HG02642 (cell line): ENCODE results near the gene THG1L.
"Not testable (repeated sequence)": the region's sequence is repeated elsewhere in the genome, so short reads cannot be mapped to it uniquely, and the experiment has no call there.

ENCODE experiments used
- ATAC-seq: cut with Tn5 transposase; IDR thresholded peaks from one replicate; pipeline ENCODE4 v1.9.1; 2021; ENCODE audit warnings: mild to moderate bottlenecking; ENCODE audit not compliant: unreplicated experiment, poor library complexity

THG1L gene

DNA sequence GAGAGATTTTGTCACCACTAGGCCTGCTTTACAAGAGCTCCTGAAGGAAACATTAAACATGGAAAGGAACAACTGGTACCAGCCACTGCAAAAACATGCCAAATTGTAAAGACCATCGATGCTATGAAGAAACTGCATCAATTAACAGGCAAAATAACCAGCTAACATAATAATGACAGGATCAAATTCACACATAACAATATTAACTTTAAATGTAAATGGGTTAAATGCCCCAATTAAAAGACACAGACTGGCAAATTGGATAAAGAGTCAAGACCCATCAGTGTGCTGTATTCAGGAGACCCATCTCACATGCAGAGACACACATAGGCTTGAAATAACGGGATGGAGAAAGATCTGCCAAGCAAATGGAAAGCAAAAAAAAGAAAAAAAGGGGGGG, 8.3 kb upstream of the THG1L start:
- not testable (repeated sequence) for ATAC-seq

DNA sequence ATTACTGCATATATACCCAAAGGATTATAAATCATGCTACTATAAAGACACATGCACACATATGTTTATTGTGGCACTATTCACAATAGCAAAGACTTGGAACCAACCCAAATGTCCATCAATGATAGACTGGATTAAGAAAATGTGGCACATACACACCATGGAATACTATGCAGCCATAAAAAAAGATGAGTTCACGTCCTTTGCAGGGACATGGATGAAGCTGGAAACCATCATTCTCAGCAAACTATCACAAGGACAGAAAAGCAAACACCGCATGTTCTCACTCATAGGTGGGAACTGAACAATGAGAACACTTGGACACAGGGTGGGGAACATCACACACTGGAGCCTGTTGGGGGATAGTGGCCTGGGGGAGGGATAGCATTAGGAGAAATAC, 4.6 kb upstream of the THG1L start:
- ATAC-seq = not testable (repeated sequence)

DNA sequence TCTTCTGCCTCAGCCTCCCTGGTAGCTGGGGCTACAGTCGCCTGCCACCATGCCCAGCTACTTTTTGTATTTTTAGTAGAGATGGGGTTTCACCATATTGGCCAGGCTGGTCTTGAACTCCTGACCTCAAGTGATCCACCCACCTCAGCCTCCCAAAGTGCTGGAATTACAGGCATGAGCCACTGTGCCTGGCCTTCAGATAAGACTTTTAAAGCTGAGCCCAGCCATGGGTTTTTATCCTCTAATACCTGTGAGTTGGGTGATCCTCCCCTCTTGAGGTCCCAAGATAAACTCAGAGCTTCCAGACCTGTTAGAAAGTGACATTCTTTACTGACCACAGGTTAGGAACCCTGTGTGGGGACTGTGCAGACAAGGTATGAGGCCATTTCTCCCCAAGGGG, 3.4 kb upstream of the THG1L start:
- ATAC-seq = not testable (repeated sequence)

DNA sequence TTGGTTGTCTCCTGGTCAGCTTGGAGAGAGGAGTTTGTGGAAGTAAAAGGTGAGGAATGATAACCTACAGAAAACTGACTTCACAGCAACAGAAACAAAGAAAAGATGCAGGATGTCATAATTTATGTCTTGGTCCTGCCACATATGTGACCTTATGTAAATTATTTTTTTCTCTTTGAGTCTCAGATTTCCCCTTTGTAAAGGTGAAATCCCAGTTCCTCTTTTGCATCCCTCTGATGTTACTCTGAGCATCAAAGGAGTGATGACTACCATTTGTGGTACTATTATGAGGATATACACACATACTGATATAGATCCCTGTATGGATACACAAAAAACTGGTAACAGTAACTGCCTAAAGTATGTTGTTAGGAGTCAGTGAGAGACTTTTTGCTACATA, 1.4 kb upstream of the THG1L start:
- peak; percentile 52 for ATAC-seq

DNA sequence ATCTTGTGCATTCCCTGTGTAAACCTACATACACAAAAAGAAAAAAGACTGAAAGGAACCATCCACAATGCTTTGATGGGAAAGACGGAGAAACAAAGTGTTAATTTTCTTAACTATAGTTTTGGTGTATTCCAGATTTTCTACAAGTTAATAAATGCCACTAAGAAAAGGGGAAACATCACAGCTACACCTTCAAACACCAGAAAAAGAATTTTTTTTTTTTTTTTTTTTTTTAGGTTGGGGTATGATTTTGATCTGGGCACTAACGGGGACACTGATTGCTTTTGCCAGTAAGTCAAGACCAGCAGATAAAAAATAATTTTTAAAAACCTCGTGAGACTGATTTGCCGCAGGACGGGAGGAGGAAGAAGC, 334 bp upstream of the THG1L start:
- no peak for ATAC-seq

DNA sequence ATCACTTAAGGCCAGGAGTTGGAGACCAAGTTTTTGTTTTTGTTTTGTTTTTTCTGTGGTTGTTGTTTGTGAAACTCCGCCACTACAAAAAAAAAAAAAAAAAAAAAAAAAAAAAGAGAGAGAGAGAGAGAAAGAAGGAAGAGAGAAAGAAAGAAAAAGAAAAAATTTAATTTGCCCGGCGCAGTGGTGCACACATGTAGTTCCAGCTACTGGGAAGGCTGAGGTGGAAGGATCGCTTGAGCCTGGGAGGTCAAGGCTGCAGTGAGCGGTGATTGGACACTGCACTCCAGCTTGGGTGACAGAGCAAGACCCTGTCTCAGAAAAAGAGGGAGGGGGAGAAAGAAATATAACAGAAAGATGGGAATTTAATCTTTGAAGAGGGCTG, 902 bp downstream of the THG1L start:
- ATAC-seq = no peak

DNA sequence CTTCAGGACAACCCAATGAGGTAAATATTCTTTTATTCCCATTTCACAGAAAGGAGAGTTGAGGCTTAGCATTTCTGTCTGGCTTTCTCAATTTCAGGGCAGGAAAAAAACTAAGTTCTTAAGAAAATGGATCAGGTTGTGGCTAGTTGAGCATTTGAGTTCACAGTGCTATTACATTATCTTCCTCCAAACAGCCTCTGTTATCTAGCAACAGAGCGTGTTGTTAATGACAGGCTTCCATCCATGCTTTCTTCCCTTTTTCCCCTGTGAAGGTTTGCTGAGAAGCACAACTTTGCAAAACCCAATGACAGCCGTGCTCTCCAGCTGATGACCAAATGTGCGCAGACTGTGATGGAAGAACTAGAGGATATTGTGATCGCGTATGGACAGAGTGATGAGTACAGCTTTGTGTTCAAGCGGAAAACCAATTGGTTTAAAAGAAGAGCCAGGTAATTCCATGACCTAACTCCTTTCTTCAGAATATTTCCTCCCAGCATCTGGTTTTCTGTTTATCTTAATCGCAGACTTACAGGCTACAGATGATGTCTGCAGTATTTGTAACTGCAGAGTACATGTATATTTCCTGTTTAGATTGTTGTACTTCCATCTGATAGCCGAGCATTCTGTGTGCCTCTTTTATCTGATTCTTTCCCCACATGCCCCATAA, 1.5 kb downstream of the THG1L start:
- no peak for ATAC-seq

DNA sequence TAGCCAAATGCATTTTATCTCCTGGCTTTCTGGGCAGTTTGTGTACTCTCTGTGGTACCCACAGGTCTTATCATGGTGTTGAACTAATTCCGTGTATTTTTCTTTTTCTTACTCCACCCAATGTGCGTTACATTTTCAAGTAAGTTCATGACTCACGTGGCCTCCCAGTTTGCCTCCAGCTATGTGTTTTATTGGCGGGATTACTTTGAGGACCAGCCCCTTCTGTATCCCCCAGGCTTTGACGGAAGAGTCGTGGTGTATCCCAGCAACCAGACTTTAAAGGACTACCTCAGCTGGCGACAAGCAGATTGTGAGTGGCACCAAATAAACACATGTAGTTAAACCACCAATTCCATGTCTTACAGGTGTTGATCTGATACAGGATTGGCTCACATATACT, 3.2 kb downstream of the THG1L start:
- no peak for ATAC-seq

DNA sequence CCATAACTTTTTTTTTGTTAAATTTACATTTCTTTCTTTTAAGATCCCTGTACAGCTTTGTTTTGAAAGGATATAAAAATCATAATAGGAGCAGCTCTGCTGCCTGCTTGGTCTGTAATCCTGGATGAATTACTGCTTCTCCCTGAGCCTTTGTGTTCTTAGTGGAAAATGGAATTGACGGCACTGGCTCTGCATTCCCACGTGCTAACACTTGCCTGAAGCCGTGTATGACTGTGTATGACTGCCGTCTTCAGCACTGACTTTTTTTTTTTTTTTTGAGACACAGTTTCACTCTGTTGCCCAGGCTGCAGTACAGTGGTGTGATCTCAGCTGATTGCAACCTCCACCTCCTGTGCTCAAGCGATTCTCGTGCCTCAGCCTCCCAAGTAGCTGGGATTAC, 4.8 kb downstream of the THG1L start:
- ATAC-seq = no peak

DNA sequence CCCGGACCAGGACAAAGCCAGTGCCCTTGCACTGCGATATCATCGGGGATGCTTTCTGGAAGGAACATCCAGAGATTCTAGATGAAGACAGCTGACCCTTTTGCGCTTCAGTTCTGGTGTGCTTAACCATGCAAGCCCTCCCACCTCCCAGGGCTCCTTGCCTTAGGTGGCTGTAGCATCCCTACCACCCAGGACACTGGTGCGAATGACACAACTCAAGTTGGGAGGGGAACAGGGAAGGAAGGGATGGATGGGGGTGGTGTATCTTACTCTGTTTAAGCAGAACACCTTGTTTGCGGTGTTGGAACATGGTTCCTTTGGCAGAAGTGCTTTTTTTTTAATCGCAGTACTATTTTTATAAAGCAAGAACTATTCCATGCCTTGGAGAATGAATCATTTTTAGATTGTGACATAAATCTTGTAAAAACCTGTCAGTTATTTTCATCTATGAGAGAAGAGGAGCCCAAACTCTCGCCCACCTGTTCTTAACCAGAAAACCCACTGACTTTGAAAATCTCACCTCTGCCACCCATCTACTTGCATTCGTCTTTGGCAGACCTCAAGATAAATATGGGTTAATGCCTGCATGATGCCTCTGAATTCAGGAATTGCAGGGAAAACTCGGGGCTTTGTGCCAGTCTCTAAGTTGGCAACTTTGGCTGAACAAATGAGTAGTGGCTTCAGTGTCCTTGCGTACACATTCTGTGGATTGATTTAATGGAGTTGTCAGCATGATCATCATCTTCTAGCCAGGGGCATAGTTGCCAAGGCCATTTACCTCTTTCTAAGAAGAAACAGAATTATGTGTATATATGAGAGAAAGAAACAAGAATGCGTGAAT, 8.4 kb downstream of the THG1L start:
- ATAC-seq = no peak

DNA sequence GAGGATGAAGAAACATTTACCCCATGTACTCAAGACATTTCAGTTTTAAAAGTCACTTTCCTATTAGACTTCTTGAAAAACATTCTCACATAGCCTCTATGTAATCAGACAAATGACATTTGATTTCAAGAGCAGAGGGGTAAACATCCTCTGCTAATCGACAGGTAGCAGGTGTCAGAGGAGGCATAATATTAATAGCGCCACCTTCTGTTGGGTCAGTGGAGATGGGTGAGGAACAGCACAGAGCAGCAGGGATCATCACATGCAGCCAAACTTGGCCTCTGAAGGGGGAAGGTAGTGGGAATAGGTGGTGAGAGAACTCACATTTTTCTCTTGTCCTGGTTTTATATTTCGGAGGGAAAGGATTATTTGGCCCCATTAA, 9.0 kb downstream of the THG1L start:
- ATAC-seq = no peak

DNA sequence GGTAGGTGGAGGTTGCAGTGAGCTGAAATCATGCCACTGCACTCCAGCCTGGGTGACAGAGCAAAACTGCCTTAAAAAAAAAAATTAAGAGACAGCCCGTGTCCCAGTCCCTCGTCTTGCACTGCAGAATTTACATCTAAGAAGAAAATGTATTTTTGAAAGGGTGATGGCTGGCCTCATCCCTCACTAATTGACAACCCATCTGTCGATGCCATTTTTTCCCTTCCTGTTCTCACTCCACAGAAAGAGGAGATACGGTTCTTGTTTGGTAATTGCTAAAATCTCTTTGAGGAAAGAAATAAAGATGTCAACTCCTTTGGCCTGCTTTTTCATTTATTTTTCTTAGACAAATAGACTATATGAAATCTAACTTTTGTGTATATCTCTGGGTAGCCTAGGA, 9.9 kb downstream of the THG1L start:
- ATAC-seq = no peak

DNA sequence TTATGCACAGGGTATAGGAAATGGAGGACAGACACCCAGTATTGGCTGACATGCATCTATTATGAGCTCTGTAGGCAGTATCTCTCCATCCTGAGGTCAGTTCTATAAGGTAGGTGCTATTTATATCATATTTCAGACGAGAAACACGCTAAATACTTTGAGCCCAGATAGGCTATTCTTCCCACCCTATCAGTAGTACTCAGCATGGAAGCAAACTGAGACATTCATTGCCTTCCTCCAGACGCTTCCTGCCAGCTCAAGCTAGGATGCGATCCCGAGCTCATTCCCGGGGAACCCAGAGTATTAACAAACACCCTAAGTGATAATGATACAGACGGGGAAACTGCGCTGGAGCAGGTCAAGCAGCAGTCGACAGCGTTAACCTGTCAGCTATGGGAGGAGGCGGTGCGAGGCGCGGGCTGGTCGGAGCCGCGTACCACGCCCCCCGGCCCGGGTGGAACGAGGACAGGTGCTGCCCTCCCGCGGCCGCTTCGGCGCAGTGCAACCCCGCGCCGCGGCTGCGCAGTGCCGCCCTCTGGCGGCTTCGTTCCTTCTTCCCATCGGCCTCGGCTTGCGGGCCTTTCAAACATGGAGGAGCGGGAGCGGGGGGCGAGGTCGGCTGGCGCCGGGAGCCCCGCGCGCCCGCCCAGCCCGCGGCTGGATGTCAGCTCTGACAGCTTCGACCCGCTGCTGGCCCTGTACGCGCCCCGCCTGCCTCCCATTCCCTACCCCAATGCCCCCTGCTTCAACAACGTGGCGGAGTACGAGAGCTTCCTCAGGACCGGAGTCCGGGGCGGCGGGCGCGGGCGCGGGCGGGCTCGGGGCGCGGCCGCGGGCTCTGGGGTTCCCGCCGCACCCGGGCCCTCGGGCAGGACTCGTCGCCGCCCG, 12.2 kb downstream of the THG1L start, which contains the start of gene LSM11:
Gene LSM11 (plus strand): TSS at position 550 of the 888 bp plus-strand sequence. CDS start 39 bp downstream, at position 589.
- ATAC-seq = peak; percentile 91

DNA sequence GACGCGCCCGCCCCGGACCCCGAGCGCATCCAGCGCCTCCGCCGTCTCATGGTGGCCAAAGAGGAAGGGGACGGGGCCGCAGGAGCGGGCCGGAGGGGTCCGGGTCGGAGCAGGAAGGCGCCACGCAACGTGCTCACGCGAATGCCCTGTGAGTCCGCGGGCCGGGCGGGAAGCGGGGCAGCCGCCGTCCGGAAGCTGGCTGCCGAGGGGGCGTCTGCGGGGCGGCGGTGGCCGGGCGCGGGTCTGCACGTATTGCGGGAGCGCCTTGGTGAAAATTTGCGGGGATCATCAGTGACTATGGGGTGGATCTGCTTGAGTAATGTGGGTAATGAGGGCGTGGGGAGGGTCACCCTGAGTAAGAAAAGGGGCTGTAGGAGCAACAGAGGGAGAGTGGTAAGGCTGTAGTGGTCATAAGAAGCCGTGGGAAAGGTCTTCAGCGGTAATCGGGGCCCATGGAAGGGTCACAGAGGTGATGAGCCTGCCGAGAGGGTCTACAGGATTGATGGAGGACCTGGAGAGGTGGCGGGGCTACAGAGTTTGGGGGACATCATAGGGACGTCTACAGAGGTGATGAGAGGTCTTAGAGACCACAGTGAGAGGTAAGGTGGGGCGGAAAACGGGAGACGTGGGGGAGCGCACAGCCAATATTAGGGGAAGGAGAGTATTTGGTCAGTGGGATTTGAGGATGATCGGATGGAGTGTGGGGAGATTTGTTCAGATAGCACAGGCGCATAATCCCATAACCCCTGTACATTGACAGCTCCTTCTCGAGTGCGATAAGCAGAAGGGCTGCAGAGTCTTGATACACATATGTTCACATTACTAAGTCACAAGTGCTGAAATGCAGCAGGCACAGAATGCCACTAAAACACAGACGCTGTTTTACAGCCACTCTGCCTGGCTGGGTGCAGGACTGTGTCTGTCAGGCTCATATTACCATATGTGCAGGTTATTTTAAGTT, 13.1 kb downstream of the THG1L start:
- peak; percentile 25 for ATAC-seq

DNA sequence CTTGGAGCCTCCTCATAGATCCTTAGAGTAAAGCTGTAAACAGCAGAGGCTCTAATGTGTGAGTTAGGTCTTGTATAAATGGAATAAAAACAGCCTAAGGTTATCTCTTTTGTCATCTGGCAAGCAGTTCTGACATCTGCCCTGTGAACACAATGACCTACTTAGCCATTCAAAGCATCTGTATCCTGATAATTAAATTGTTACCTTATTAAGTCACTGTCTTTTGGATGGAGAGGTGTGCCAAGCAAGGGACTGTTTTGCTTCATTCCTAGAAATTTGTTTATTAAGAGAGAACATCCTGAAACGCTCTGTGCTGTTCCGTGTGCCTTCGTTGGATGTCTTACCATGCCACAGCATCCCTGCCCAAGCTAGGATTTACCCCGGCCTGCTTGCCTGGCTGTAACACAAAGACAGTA, 13.8 kb downstream of the THG1L start:
- ATAC-seq = no peak

DNA sequence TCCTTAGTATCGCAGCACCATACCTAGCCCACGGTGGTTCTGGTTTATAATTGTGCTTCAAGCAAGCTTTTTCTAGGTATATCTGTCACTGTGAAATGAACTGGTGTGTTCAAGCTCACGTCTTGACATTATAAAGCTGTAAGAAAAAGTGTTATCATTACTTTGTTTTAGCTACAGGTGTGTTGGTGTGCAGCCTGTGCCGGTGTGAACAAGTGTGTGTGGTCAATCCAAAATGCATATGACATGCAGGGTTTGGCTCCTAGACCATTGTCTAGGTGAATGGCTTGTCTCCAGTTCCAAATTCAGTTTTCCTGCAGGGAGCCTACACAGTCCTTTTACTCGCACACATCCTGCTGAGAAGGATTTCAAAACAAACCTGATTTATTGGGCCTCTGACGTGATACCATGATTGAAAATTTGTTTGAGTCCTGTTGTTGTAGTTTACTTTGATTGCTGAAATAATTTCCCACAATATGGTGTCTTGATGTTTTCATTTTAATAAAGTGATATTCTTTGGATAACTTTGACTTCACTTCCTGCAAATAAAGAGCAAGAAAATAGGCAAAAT, 16.0 kb downstream of the THG1L start:
- no peak for ATAC-seq

DNA sequence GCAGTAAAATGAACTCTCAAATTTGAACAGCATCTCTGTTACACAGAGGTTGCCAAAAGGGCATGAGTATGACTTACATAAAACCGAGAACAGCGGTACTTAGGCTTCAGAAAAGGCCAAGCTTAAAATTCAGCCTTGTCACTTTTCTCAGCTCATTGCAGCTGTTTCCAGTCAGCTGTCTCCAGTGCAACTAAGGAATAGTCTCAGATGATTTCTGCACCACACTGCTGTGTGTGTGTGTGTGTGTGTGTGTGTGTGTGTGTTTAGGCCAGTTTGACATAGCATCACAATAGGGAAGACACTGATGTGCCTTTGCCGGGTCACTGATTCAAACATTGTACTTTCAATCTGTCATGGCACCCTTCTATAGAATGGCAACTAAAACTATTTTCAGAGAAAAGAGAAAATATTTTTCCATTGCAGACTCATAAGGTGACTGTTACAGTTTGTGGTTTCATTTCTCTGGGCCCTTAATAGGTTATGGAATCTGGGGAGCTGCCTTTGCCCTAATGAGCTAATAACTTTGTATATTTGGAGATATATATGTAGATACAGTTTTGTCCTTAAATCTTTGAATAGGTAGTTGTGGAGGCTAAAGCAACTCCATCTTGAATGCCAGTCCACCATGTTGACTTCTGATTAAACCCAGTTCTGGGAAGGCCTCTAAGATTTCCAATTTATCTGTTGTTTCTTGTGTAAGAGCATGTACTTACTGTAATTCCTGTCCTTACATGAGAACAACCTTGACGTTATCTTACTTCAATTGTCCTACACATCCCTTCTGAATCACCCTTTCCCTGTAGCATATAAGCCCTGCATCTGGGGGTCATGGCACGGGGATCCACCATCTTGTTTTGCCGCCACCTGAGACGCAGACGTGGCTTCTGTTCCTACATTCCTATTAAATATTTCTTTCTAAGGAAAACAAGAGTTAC, 16.8 kb downstream of the THG1L start:
- ATAC-seq = no peak

DNA sequence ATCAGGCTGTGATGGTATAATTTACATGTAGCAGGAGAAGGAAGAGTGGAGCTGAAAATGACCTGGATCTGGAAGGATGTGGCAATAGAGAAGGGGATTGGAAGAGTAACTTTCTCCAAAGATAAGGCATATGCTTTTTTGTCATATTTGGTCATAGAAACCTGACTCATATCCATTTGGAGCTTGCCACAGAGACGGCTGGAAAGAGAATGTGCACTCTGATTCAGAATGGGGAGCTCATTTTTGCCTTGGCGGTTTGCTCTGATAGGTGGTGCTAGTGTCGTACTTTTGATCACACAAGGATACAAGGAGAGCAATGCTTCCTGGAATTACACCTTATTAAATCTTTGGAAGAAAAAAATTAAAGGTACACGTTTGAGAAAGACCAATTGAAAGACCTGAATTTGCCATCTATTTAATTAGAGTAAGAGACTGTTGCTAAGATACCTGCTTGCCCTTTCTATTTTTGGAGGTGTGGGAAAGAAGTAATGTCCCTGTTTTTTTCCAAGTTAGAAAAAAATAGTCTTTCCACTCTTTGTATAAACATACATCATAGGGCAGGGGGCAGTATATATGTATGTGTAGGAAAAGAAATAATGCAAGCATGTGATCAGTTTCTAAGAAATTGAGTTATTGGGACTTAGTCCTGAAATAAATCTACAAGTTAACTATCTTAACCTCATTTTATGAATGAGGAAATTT, 17.7 kb downstream of the THG1L start:
- ATAC-seq = no peak
